ENCODE results near the gene GPR137. TPM values are rescaled to one million over a fixed set of nuclear protein-coding genes. Genes with fewer than 3 reads are reported as not detected.

GPR137 gene
- total and polyA plus RNA-seq, 9 of the 15 experiments (the other 6 are each of a cell fraction or from before 2014, with no cell fraction given): 0.32 to 26.7 (median 10.7) TPM

GRCh38 chr11:64249563-64250414 is 35.9 kb upstream of the GPR137 start (continued):
- TF ChIP-seq NR2F6 (CRISPR knock-in tag; IDR thresholded peaks at IDR 0.05) (no peak), SMARCA4 (IDR thresholded peaks at IDR 0.05) (no peak), HMGN3 (IDR thresholded peaks at IDR 0.05; ENCODE audit: borderline replicate concordance, extremely low read depth, insufficient read length, low read depth, low read length) (no peak), RBM17 (IDR thresholded peaks at IDR 0.05; ENCODE audit: borderline replicate concordance, low read depth, low read length) (no peak), SMARCE1 (IDR thresholded peaks at IDR 0.05) (no peak), CBX3 (IDR thresholded peaks at IDR 0.05; ENCODE audit: borderline replicate concordance in 1 of 2, low read length in 2 of 2) (peak in 1 of 2 experiments; percentile 62; a peak in 1 of 3 replicates), PTBP1 (IDR thresholded peaks at IDR 0.05; ENCODE audit: low read depth, low read length) (peak; percentile 96), SLC30A9 (CRISPR knock-in tag; IDR thresholded peaks at IDR 0.05) (no peak), GTF2B (IDR thresholded peaks at IDR 0.05; ENCODE audit: extremely low read depth, insufficient read length) (no peak), RHOXF2B (CRISPR knock-in tag; conservative IDR thresholded peaks at IDR 0.05) (no peak), ZBTB43 (CRISPR knock-in tag; IDR thresholded peaks at IDR 0.05) (no peak), HDAC2 (IDR thresholded peaks at IDR 0.05) (peak; percentile 89), BRD9 (IDR thresholded peaks at IDR 0.05; ENCODE audit: low read depth, partially characterized antibody) (peak; percentile 84), ELF4 (CRISPR knock-in tag; IDR thresholded peaks at IDR 0.05) (no peak), NFATC3 (IDR thresholded peaks at IDR 0.05) (no peak), MXI1 (IDR thresholded peaks at IDR 0.05; ENCODE audit: low read depth, low read length) (no peak), MYBL2 (IDR thresholded peaks at IDR 0.05; ENCODE audit: low read depth) (no peak), MYBL2 (CRISPR knock-in tag; IDR thresholded peaks at IDR 0.05; ENCODE audit: borderline replicate concordance) (no peak), BCLAF1 (IDR thresholded peaks at IDR 0.05; ENCODE audit: borderline replicate concordance in 1 of 2, control insufficient read depth in 1 of 2, low read depth in 2 of 2, low read length in 1 of 2) (no peak), COPS2 (conservative IDR thresholded peaks at IDR 0.05) (no peak), ZNF175 (CRISPR knock-in tag; IDR thresholded peaks at IDR 0.05; ENCODE audit: low read depth) (no peak), TCF3 (CRISPR knock-in tag; IDR thresholded peaks at IDR 0.05) (no peak), FUS (optimal IDR thresholded peaks at IDR 0.05; ENCODE audit: low read depth, low read length) (no peak)
